Nephron (organoid): ENCODE measurements around the gene SLC24A4.

Experiments used
- H3K27ac Mint-ChIP-seq, 3 experiments: 2 replicates each; pipeline ENCODE4 v1.8.0; 2020; ENCODE audit warnings: mixed read lengths in 3 of 3, mild to moderate bottlenecking in 2 of 3, moderate library complexity in 1 of 3
- H3K27me3 Mint-ChIP-seq: 2 replicates; pipeline ENCODE4 v1.8.0; 2021; ENCODE audit warnings: low read depth, mild to moderate bottlenecking, moderate library complexity, mixed read lengths
- H3K36me3 Mint-ChIP-seq: 2 replicates; pipeline ENCODE4 v1.8.0; 2020; ENCODE audit warnings: low read depth, mixed read lengths
- H3K4me1 Mint-ChIP-seq: 2 replicates; pipeline ENCODE4 v1.8.0; 2020; ENCODE audit warnings: mixed read lengths
- H3K4me3 Mint-ChIP-seq, 3 experiments: 2 replicates each; pipeline ENCODE4 v1.8.0; 2020; ENCODE audit warnings: mild to moderate bottlenecking in 3 of 3, mixed read lengths in 3 of 3, moderate library complexity in 2 of 3
- H3K9me3 Mint-ChIP-seq: 2 replicates; pipeline ENCODE4 v1.8.0; 2020; ENCODE audit warnings: mixed read lengths
- CTCF ChIP-seq, 3 experiments: fragments of 200-600 bp; sonication (generic); IDR thresholded peaks; one replicate each; pipeline ENCODE4 v1.5.0; 2021; ENCODE audit warnings: antibody characterized with exemption in 3 of 3; ENCODE audit not compliant: unreplicated experiment in 3 of 3

Gene SLC24A4

GRCh38 chr14:92427096-92427495 is 104.1 kb downstream of the SLC24A4 start:
- no peak for TF ChIP-seq CTCF (IDR thresholded peaks at IDR 0.05; ENCODE audit: unreplicated experiment in 3 of 3)
- Mint-ChIP-seq H3K9me3 (peaks cover 14% of the 10 kb centered on the region), H3K4me1 (peaks cover 32% of the 10 kb centered on the region), H3K27me3 (peaks cover 5% of the 10 kb centered on the region), H3K4me3 (no peak overlapping the region), H3K27ac (peak overlapping the region in 1 of 3 experiments; percentile 39), H3K36me3 (no peaks in the 10 kb centered on the region)

- H3K27me3 Mint-ChIP-seq: peaks cover 5% of the 10 kb centered on the region
- H3K9me3 Mint-ChIP-seq: peaks cover 10% of the 10 kb centered on the region
- no peak overlapping the region for H3K4me3 Mint-ChIP-seq
- TF ChIP-seq CTCF (IDR thresholded peaks at IDR 0.05; ENCODE audit: unreplicated experiment in 3 of 3): no peak
- H3K4me1 Mint-ChIP-seq: peaks cover 37% of the 10 kb centered on the region
- H3K36me3 Mint-ChIP-seq: no peaks in the 10 kb centered on the region
- H3K27ac Mint-ChIP-seq: peak overlapping the region in 1 of 3 experiments; percentile 3
Measured at GRCh38 chr14:92430686-92431085, 107.7 kb downstream of the SLC24A4 start.

- H3K27ac Mint-ChIP-seq: peak overlapping the region in 2 of 3 experiments; percentile 3 to 13
- H3K4me1 Mint-ChIP-seq: peaks cover 32% of the 10 kb centered on the region
- TF ChIP-seq CTCF (IDR thresholded peaks at IDR 0.05; ENCODE audit: unreplicated experiment in 3 of 3): no peak
- peaks cover 10% of the 10 kb centered on the region for H3K9me3 Mint-ChIP-seq
- H3K36me3 Mint-ChIP-seq: no peaks in the 10 kb centered on the region
- peaks cover 5% of the 10 kb centered on the region for H3K27me3 Mint-ChIP-seq
- H3K4me3 Mint-ChIP-seq: no peak overlapping the region
Measured at GRCh38 chr14:92431199-92431725, 108.3 kb downstream of the SLC24A4 start.

GRCh38 chr14:92433407-92433806 is 110.4 kb downstream of the SLC24A4 start:
- peaks cover 8% of the 10 kb centered on the region for H3K9me3 Mint-ChIP-seq
- H3K4me3 Mint-ChIP-seq: no peak overlapping the region
- H3K27me3 Mint-ChIP-seq: peaks cover 9% of the 10 kb centered on the region
- no peak for TF ChIP-seq CTCF (IDR thresholded peaks at IDR 0.05; ENCODE audit: unreplicated experiment in 3 of 3)
- no peaks in the 10 kb centered on the region for H3K36me3 Mint-ChIP-seq
- H3K4me1 Mint-ChIP-seq: peaks cover 24% of the 10 kb centered on the region
- H3K27ac Mint-ChIP-seq: no peak overlapping the region

DNA sequence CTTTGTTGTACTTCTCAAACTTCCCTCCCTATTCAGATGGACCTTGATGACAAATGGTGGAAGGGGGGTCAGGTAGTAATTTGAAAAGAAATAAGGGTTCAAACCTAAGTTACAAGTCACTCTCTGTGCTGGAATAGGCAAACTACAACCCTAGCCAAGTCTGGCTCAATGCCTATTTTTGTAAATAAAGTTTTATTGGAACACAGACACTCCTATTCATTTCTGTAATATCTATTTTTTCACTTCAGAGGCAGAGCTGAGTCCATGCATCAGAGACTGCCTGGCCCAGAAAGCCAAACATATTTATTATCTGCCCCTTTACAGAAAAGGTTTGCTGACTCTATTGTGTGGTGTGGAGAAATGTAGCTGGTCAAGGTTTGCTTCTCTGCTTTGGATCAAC is 112.2 kb downstream of the SLC24A4 start:
- H3K4me1 Mint-ChIP-seq: peaks cover 36% of the 10 kb centered on the region
- H3K36me3 Mint-ChIP-seq: no peaks in the 10 kb centered on the region
- H3K4me3 Mint-ChIP-seq: no peak overlapping the region
- no peak overlapping the region for H3K27ac Mint-ChIP-seq
- H3K9me3 Mint-ChIP-seq: peaks cover 8% of the 10 kb centered on the region
- peaks cover 9% of the 10 kb centered on the region for H3K27me3 Mint-ChIP-seq
- TF ChIP-seq CTCF (IDR thresholded peaks at IDR 0.05; ENCODE audit: unreplicated experiment in 3 of 3): no peak

- H3K4me1 Mint-ChIP-seq: peaks cover 30% of the 10 kb centered on the region
- no peaks in the 10 kb centered on the region for H3K36me3 Mint-ChIP-seq
- H3K27ac Mint-ChIP-seq: no peak overlapping the region
- TF ChIP-seq CTCF (IDR thresholded peaks at IDR 0.05; ENCODE audit: unreplicated experiment in 3 of 3): no peak
- no peak overlapping the region for H3K4me3 Mint-ChIP-seq
- H3K9me3 Mint-ChIP-seq: peaks cover 8% of the 10 kb centered on the region
- H3K27me3 Mint-ChIP-seq: peaks cover 9% of the 10 kb centered on the region
Measured at GRCh38 chr14:92436115-92436776, 113.3 kb downstream of the SLC24A4 start.
